Measurements from ENCODE around the gene CST6. TPM values are rescaled to one million over a fixed set of nuclear protein-coding genes. Genes with fewer than 3 reads are reported as not detected.

CST6 gene
- total RNA-seq, 4 donors from 2014 or later, result 1.6 to 6.2 TPM; not detected in 2

- ATAC-seq (ENCODE audit: low FRiP score) (no peak), DNase-seq (ENCODE audit: low spot score) (no peak)
- TF ChIP-seq CTCF (IDR thresholded peaks at IDR 0.05), result no peak
These were observed 32.5 kb upstream of the CST6 start for GRCh38 chr11:65979261-65979759.

GRCh38 chr11:65981101-65981740 is 30.6 kb upstream of the CST6 start:
- no peak for DNase-seq (ENCODE audit: low spot score)
- ATAC-seq (ENCODE audit: low FRiP score), result no peak
- TF ChIP-seq CTCF (IDR thresholded peaks at IDR 0.05), result no peak

- ATAC-seq (ENCODE audit: low FRiP score) (no peak), DNase-seq (ENCODE audit: low spot score) (no peak)
- TF ChIP-seq CTCF (IDR thresholded peaks at IDR 0.05), result no peak
These were observed 29.6 kb upstream of the CST6 start for GRCh38 chr11:65981972-65982823.

GRCh38 chr11:65982824-65983588 is 28.8 kb upstream of the CST6 start:
- ATAC-seq (ENCODE audit: low FRiP score) (no peak), DNase-seq (ENCODE audit: low spot score) (no peak)
- TF ChIP-seq CTCF (IDR thresholded peaks at IDR 0.05), result no peak

GRCh38 chr11:65983589-65983987 is 28.2 kb upstream of the CST6 start:
- ATAC-seq (ENCODE audit: low FRiP score) (no peak), DNase-seq (ENCODE audit: low spot score) (no peak)
- no peak for TF ChIP-seq CTCF (IDR thresholded peaks at IDR 0.05)

- no peak for TF ChIP-seq CTCF (IDR thresholded peaks at IDR 0.05)
- DNase-seq (ENCODE audit: low spot score) (no peak), ATAC-seq (ENCODE audit: low FRiP score) (no peak)
These were observed 24.5 kb upstream of the CST6 start for GRCh38 chr11:65987336-65987735.

Measured in omental fat pad (tissue), 4 donors.